NT2/D1 (cell line): ENCODE results near the gene RPS6KA4.

ENCODE experiments used
- SUZ12 ChIP-seq: IDR thresholded peaks from 2 replicates; pipeline ENCODE4 v1.6.1; 2011; ENCODE audit not compliant: insufficient read length, insufficient read depth; ENCODE audit errors: extremely low read depth
- YY1 ChIP-seq: IDR thresholded peaks from 2 replicates; pipeline ENCODE4 v1.6.1; 2011; ENCODE audit not compliant: insufficient read length, insufficient read depth
- ZNF274 ChIP-seq: IDR thresholded peaks from 2 replicates; pipeline ENCODE4 v1.6.1; 2011; ENCODE audit warnings: mild to moderate bottlenecking, low read depth, low read length

- TF ChIP-seq SUZ12 (no peak), YY1 (no peak), ZNF274 (no peak)
Measured at GRCh38 chr11:64407630-64408029, 48.7 kb downstream of the RPS6KA4 start.
